HepG2 (cell line): ENCODE results near the gene CAMKMT. TPM values are rescaled to one million over a fixed set of nuclear protein-coding genes. Genes with fewer than 3 reads are reported as not detected.

Experiments
- ATAC-seq: fragments of 200-7000 bp; cut with Tn5 transposase; 3 replicates; pipeline ENCODE4 v1.9.1; 2020; ENCODE audit warnings: mild to moderate bottlenecking, moderate library complexity
- BruUV-seq: library from RNA; stranded (reverse); fragments of 400-500 nt; replicated peaks from 2 replicates; lab custom pipeline; 2021; lab: Mats Ljungman, UMichigan
- CTCF ChIA-PET: fragments of 300-600 bp; formaldehyde crosslinking; extraction: SDS; loops from one replicate; lab custom pipeline; 2021; ENCODE audit warnings: low total read pairs, inconsistent platforms, low intra/inter-chr PET ratio; lab: Yijun Ruan, JAX
- POLR2A ChIA-PET: fragments of 350-600 bp; sonication (Branson Sonifier 250); formaldehyde crosslinking; loops from one replicate; lab custom pipeline; 2020; ENCODE audit warnings: antibody characterized with exemption, inconsistent platforms; lab: Yijun Ruan, JAX
- DNase-seq: peaks from one replicate; pipeline ENCODE4 v3.0.0-alpha.2; 2015; ENCODE audit warnings: low spot score
- FAIRE-seq: peaks from 3 replicates; lab custom pipeline; 2011; peaks lifted over from hg19 to GRCh38; lab: Jason Lieb, UNC
- H2AFZ ChIP-seq: one replicate; pipeline ENCODE4 v1.6.1; 2011; ENCODE audit warnings: low read length, inconsistent platforms
- H3K27ac ChIP-seq: fragments of 300-600 bp; 3 replicates; pipeline ENCODE4 v1.8.0; 2011; ENCODE audit warnings: mixed run types, mild to moderate bottlenecking, mixed read lengths, low read length, inconsistent platforms; ENCODE audit not compliant: insufficient read depth; ENCODE audit errors: extremely low read length
- H3K27me3 ChIP-seq, 2 experiments: fragments of 200-600 bp in 1 of 2; 2 replicates in 1 of 2; 3 replicates in 1 of 2; pipeline versions ENCODE4 v1.6.0 to v1.8.0; 2011; ENCODE audit warnings: low read length in 2 of 2, mild to moderate bottlenecking in 2 of 2, moderate library complexity in 2 of 2, inconsistent platforms in 1 of 2; ENCODE audit not compliant: insufficient read depth in 2 of 2, control insufficient read depth in 1 of 2
- H3K36me3 ChIP-seq, 2 experiments: fragments of 200-600 bp in 1 of 2; replicated peaks in 1 of 2; 2 replicates in 1 of 2; 3 replicates in 1 of 2; pipeline versions ENCODE4 v1.5.1 to v1.8.0; 2011; ENCODE audit warnings: low read length in 2 of 2, inconsistent platforms in 1 of 2; ENCODE audit not compliant: insufficient read depth in 2 of 2, control insufficient read depth in 1 of 2
- H3K4me1 ChIP-seq: 2 replicates; pipeline ENCODE4 v1.5.1; 2012; ENCODE audit warnings: low read length, inconsistent platforms; ENCODE audit not compliant: insufficient read depth
- H3K4me2 ChIP-seq: 2 replicates; pipeline ENCODE4 v1.6.0; 2011; ENCODE audit warnings: low read depth, low read length, inconsistent platforms
- H3K4me3 ChIP-seq, 3 experiments: fragments of 200-600 bp in 1 of 3; sonication (generic), shearing (Covaris generic) in 1 of 3; replicated peaks in 1 of 3; 2 replicates each; pipeline ENCODE4 v1.5.1; 2011 to 2016; ENCODE audit warnings: low read length in 3 of 3, inconsistent platforms in 2 of 3, low read depth in 2 of 3, mild to moderate bottlenecking in 2 of 3, control low read depth in 1 of 3, mixed read lengths in 1 of 3; ENCODE audit not compliant: insufficient read depth in 1 of 3
- H3K79me2 ChIP-seq: one replicate; pipeline ENCODE4 v1.6.1; 2011; ENCODE audit warnings: low read length, inconsistent platforms; ENCODE audit not compliant: insufficient read depth
- H3K9ac ChIP-seq: 2 replicates; pipeline ENCODE4 v1.6.0; 2011; ENCODE audit warnings: mild to moderate bottlenecking, low read depth, low read length, inconsistent platforms; ENCODE audit not compliant: insufficient read depth
- H3K9me3 ChIP-seq: 2 replicates; pipeline ENCODE4 v1.5.1; 2012; ENCODE audit warnings: mild to moderate bottlenecking, low read length
- H4K20me1 ChIP-seq: 2 replicates; pipeline ENCODE4 v1.6.0; 2011; ENCODE audit warnings: inconsistent platforms, mild to moderate bottlenecking, low read length, moderate library complexity; ENCODE audit not compliant: insufficient read depth
- ESRRA ChIP-seq: sonication (generic); formaldehyde crosslinking; IDR thresholded peaks from 2 replicates; pipeline ENCODE4 v1.5.1; 2020; ENCODE audit warnings: mild to moderate bottlenecking, low read depth, missing genetic modification reagents
- PHF5A ChIP-seq: IDR thresholded peaks from one replicate; pipeline ENCODE4 v1.6.1; 2018; ENCODE audit warnings: low read depth, missing genetic modification reagents; ENCODE audit not compliant: unreplicated experiment
- SKIL ChIP-seq: sonication (generic); formaldehyde crosslinking; IDR thresholded peaks from 2 replicates; pipeline ENCODE4 v1.8.0; 2022; ENCODE audit warnings: missing genetic modification reagents, mild to moderate bottlenecking, moderate library complexity, borderline replicate concordance
- SP4 ChIP-seq: sonication (generic); formaldehyde crosslinking; IDR thresholded peaks from 2 replicates; pipeline ENCODE4 v1.8.1; 2023; ENCODE audit warnings: mild to moderate bottlenecking, missing genetic modification reagents
- ZNF468 ChIP-seq: sonication (generic); formaldehyde crosslinking; IDR thresholded peaks from 2 replicates; pipeline ENCODE4 v1.8.0; 2022; ENCODE audit warnings: mild to moderate bottlenecking, moderate library complexity, missing genetic modification reagents
- WGBS: methylation state at CpG from one replicate; pipeline ENCODE4 v1.1.6; 2017; ENCODE audit warnings: low lambda C conversion rate; 5-methylcytosine and 5-hydroxymethylcytosine counted together
- in situ Hi-C: cut with HindIII; loops from 2 replicates; pipeline ENCODE4 v1.10.0; 2017; ENCODE audit warnings: low pct_unique_long_range_greater_than_20kb; ENCODE audit not compliant: extremely low pct_ligation_motif_present
- intact Hi-C: fragments of 100-400 bp; cut with micrococcal nuclease; formaldehyde crosslinking; loops from one replicate; pipeline ENCODE4 v1.10.0; 2022; ENCODE audit not compliant: unreplicated experiment
- polyA plus RNA-seq, 8 experiments: library from polyadenylated mRNA; depleted of rRNA in 3 of 8; stranded (reverse) in 7 of 8; unstranded in 1 of 8; fragments of >200 nt; fragmentation: Illumina TruSeq in 4 of 8; extraction: Trizol in 4 of 8; gene quantifications; 2 replicates each; pipeline versions ENCODE4 v1.2.1 to v1.2.3, GENCODE V29; 2011 to 2016; ENCODE audit warnings: low read depth in 4 of 8, missing spikeins in 1 of 8, mixed read lengths in 1 of 8; ENCODE audit not compliant: insufficient read depth in 1 of 8
- total RNA-seq, 5 experiments: library from RNA; depleted of rRNA; stranded (reverse); fragments of >200 nt; fragmentation: Illumina TruSeq; extraction: Trizol; gene quantifications; 2 replicates each; pipeline ENCODE4 v1.2.3, GENCODE V29; 2016; ENCODE audit warnings: low read depth in 1 of 5

The CAMKMT gene
- total and polyA plus RNA-seq, 2 of the 13 experiments (the other 11 are each of a cell fraction or from before 2014, with no cell fraction given) = 6.9 to 20.8 TPM

- Histone ChIP-seq H3K4me2 (no peak overlapping the region), H3K4me3 (no peak overlapping the region), H3K27ac (no peak overlapping the region), H3K79me2 (no peaks in the 10 kb centered on the region), H2AFZ (no peak overlapping the region), H3K27me3 (no peaks in the 10 kb centered on the region)
- in situ Hi-C loops (no loop called here), intact Hi-C loops (no loop called here)
- CTCF ChIA-PET = no interaction called here
- BruUV-seq = no TSS peak
- TF ChIP-seq SKIL (CRISPR knock-in tag) = no peak
- no peak for TF ChIP-seq PHF5A (CRISPR knock-in tag)
- no peak for TF ChIP-seq ZNF468
- no peak for TF ChIP-seq ESRRA (CRISPR knock-in tag)
- TF ChIP-seq, all 625 proteins: peak for 0
- 58% methylated on average over 1 of the region's 1 CpG for WGBS
- Histone ChIP-seq H3K9me3 (no peaks in the 10 kb centered on the region), H3K9ac (no peak overlapping the region), H3K4me1 (no peaks in the 10 kb centered on the region), H3K36me3 (no peaks in the 10 kb centered on the region), H4K20me1 (no peaks in the 10 kb centered on the region)
- POLR2A ChIA-PET = no interaction called here
- DNase-seq (no peak), FAIRE-seq (no peak), ATAC-seq (no peak)
Observed at GRCh38 chr2:44599130-44599529, 237.4 kb downstream of the CAMKMT start.

GRCh38 chr2:44602446-44602845 is 240.7 kb downstream of the CAMKMT start:
- no peaks in the 10 kb centered on the region for H3K9me3 ChIP-seq
- H3K4me3 ChIP-seq = no peak overlapping the region
- no peaks in the 10 kb centered on the region for H3K27me3 ChIP-seq
- no peaks in the 10 kb centered on the region for H4K20me1 ChIP-seq
- H3K4me1 ChIP-seq = no peaks in the 10 kb centered on the region
- H3K4me2 ChIP-seq = no peak overlapping the region
- 94% methylated on average over 6 of the region's 6 CpGs for WGBS
- in situ Hi-C loops = no loop called here
- ChIA-PET POLR2A (no interaction called here), CTCF (no interaction called here)
- no peak overlapping the region for H3K27ac ChIP-seq
- H3K9ac ChIP-seq = no peak overlapping the region
- no peaks in the 10 kb centered on the region for H3K79me2 ChIP-seq
- BruUV-seq = no TSS peak
- FAIRE-seq (no peak), ATAC-seq (no peak), DNase-seq (no peak)
- no peak for TF ChIP-seq SP4
- H2AFZ ChIP-seq = no peak overlapping the region
- no peaks in the 10 kb centered on the region for H3K36me3 ChIP-seq
- intact Hi-C loops = no loop called here
